HG02884 (cell line): ENCODE measurements around the gene FGF12.
"Not testable (repeated sequence)": the region's sequence is repeated elsewhere in the genome, so short reads cannot be mapped to it uniquely, and the experiment has no call there.

Experiments
- ATAC-seq: cut with Tn5 transposase; IDR thresholded peaks from one replicate; pipeline ENCODE4 v1.9.1; 2021; ENCODE audit warnings: mild to moderate bottlenecking, moderate library complexity; ENCODE audit not compliant: unreplicated experiment

Gene FGF12

DNA sequence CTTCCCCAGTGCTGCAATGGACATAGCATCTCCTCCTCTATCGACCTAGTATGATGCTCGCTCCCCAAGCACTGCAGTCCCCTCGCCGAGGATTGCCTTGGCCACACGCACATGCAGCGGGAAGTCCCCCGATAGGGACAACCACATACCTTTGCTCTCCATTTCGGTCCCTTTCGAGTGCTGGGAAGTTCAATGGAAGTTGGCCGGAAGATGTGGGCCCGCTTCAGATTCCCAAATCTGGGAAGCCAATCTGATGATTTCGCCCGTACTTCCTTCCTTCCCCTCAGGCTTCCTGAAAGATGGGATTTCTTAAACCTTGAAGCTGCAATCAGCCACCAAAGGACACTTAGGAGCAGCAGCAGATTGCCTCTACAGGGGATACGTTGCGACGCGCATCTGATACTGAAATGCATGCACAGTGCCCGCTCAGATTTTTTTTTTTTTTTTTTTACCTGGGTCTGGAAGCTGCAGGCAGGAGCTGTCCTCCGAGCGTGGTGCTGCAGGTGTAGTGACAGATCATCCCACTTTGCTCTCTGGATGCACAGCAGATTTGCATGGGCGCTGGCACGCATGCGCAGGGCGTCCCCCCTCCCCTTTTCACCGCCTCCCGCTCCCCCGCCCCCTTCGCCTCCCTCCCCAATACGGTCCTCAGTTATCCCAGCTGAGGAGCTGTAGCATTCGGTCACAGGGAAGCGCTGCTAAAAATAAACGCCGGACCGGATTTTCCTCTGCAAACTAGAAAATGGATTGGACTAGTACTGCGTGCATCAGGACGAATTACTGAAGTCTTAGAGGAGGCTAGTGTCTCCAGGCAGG lies at the start of gene FGF12:
TSS of gene FGF12 (minus strand) at position 510 of the 816 bp plus-strand sequence.
- ATAC-seq = no peak

GRCh38 chr3:192774341-192774740 lies 47.0 kb upstream of the FGF12 start:
- not testable (repeated sequence) for ATAC-seq

- no peak for ATAC-seq
Observed at GRCh38 chr3:192772240-192772894, 45.0 kb upstream of the FGF12 start.

DNA sequence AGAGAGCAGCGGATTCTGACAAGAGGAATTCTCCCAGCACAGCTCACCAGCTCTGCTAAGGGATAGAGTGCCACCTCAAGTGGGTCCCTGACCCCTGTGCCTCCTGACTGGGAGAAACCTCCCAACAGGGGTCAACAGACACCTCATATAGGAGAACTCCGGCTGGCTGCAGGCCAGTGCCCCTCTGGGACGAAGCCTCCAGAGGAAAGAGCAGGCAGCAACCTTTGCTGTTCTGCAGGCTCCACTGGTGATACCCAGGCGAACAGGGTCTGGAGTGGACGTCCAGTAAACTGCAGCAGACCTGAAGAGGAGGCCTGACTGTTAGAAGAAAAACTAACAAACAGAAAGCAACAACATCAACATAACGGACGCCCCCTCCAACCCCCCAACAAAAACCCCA lies 31.3 kb upstream of the FGF12 start:
- no peak for ATAC-seq

GRCh38 chr3:192751148-192751547 lies 23.8 kb upstream of the FGF12 start:
- ATAC-seq = no peak

- ATAC-seq = no peak
Observed at GRCh38 chr3:192750201-192750600, 22.9 kb upstream of the FGF12 start.

DNA sequence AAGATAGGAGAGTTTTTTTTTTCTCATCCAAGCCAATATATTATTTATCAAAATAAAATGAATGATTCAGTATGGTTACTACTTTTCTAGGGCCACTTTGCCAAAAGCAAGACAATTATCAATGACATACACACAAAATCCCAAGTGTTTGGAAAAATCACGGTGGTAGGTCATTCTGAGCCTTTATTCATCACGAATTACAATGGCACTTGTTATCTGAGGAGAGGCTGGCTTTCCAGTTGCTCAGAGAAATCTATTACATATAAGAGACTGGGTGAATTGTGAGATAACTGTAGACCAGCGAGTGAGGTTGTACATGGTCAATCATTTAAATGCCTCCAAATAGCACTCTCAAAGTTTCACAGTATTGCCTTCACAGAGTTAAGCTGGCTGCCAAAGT lies 20.4 kb upstream of the FGF12 start:
- ATAC-seq = no peak

- ATAC-seq = no peak
Observed at GRCh38 chr3:192747145-192747544, 19.8 kb upstream of the FGF12 start.

DNA sequence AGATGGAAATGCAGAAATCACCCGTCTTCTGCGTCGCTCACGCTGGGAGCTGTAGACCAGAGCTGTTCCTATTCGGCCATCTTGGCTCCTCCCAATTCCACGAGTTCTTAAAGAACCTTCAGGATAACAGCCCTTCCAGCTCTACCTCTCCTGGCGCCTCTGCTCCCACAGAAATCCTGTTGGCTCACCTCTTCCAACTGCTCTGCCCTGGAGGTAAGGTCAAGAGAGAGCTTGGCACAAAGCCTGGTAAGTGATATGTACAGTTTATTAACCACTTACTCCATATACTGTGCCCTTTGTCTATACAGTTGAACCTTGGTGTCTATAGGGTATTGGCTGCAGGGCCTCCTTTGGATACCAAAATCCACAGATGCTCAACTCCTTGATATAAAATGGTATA lies 17.8 kb upstream of the FGF12 start:
- ATAC-seq = no peak

- ATAC-seq = not testable (repeated sequence)
Observed at GRCh38 chr3:192744604-192745003, 17.3 kb upstream of the FGF12 start.

DNA sequence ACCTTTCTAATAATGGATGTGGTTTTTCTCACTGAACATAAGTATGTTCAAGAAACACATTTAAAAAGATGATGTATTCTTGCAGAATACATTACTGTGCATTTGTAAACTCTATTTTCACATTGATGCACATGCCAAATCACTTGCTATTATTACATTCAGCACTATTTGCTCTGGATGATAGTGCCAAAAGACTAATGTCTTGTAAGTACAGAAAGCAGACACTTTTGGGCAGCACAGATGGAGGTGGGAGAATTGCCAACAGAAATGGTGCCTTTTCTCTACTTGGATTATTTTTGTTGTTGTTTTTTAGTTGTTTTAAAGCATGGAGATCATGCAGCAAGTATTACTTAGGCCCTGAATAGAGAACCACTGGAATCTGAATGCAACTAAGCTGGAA lies 10.2 kb upstream of the FGF12 start:
- no peak for ATAC-seq

- no peak for ATAC-seq
Observed at GRCh38 chr3:192731233-192731632, 3.9 kb upstream of the FGF12 start.

- ATAC-seq = no peak
Observed at GRCh38 chr3:192726385-192726784, 956 bp downstream of the FGF12 start.

- no peak for ATAC-seq
Observed at GRCh38 chr3:192719964-192720363, 7.4 kb downstream of the FGF12 start.

- no peak for ATAC-seq
Observed at GRCh38 chr3:192718156-192718555, 9.2 kb downstream of the FGF12 start.

DNA sequence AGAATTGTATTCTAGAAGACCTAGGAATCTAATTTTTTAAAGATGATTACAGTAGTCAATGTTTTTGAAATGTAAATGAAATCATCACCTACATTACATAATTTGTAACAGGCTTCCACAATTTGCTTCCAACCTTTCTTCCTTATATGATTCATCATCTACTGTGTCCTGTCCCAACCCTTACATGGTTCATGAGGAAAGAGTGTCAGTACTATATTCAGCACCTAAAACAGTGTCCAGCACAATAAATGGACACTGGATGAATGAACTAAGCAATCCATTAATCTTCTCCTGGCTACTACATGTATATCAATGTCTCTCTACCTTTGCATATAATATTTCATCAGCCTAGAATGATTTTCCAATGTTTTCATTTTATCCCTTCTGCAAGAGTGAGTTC lies 12.2 kb downstream of the FGF12 start:
- no peak for ATAC-seq

- ATAC-seq = not testable (repeated sequence)
Observed at GRCh38 chr3:192711126-192711525, 16.2 kb downstream of the FGF12 start.

- ATAC-seq = no peak
Observed at GRCh38 chr3:192710366-192710765, 17.0 kb downstream of the FGF12 start.

DNA sequence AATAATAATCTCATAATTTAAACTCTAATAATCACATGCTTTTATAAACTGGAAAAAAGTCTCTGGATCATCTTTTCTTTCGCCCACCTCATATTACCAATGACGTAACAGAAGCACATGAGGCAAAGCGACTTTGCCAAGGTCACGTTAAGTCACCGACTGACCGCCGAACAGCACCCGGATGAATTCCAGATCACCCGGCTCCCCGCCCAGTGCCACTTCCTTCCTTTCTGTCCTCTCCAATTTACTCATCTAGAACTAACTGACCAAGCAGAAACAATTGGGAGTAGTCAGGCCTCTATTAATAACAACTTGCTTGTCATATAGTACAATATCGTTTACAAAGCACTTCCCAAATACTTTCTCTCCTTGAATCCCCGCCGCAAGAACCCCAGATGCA lies 21.1 kb downstream of the FGF12 start:
- no peak for ATAC-seq

DNA sequence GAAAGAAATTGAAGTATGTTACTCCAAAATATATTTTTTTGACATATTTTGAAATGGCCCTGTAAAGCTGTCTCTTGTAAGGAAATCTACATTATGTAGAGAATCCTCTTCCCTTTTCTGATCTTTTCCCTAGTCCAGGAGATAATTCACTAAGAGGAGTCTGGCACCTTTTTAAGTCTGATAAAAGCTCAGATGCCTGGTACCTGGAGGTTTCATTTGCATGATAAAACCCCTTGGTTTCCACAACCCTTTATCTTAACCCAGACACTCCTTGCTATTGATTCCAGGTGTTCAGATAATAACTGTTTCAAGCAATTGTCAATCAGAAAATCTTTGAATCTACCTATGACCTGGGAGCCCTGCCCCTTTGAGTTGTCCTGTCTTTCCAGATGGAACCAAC lies 26.5 kb downstream of the FGF12 start:
- ATAC-seq = no peak

- no peak for ATAC-seq
Observed at GRCh38 chr3:192696943-192697587, 30.3 kb downstream of the FGF12 start.
